Thoracic aorta (tissue), 2 donors: Measurements from ENCODE around the gene LRRC27. TPM values are rescaled to one million over a fixed set of nuclear protein-coding genes. Genes with fewer than 3 reads are reported as not detected.

Source experiments
- ATAC-seq: fragments of 150-250 bp; one replicate; pipeline ENCODE4 v1.8.0; 2017; ENCODE audit warnings: low read depth; ENCODE audit not compliant: insufficient number of reproducible peaks, low FRiP score
- DNase-seq: peaks from one replicate; pipeline ENCODE4 v3.0.0-alpha.2; 2020; ENCODE audit warnings: low spot score
- H3K27ac ChIP-seq, 2 donors: fragments of 200-600 bp; sonication (generic); 1 replicate in 1 of 2; 2 replicates in 1 of 2; pipeline ENCODE4 v1.5.1; 2016; ENCODE audit warnings: mild to moderate bottlenecking in 2 of 2, moderate library complexity in 2 of 2
- H3K27me3 ChIP-seq: fragments of 200-600 bp; sonication (generic); replicated peaks from 2 replicates; pipeline ENCODE4 v1.6.0; 2016; ENCODE audit warnings: mild to moderate bottlenecking; ENCODE audit not compliant: insufficient read depth
- H3K36me3 ChIP-seq: fragments of 200-600 bp; sonication (generic); one replicate; pipeline ENCODE4 v1.5.1; 2016
- H3K4me1 ChIP-seq, 2 donors: fragments of 200-600 bp; sonication (generic); 1 replicate in 1 of 2; 2 replicates in 1 of 2; pipeline versions ENCODE4 v1.5.1 to v1.6.0; 2016; ENCODE audit warnings: low read depth in 2 of 2, mild to moderate bottlenecking in 1 of 2; ENCODE audit not compliant: control insufficient read depth in 1 of 2
- H3K4me3 ChIP-seq: fragments of 200-600 bp; sonication (generic); 2 replicates; pipeline ENCODE4 v1.5.1; 2016; ENCODE audit warnings: mild to moderate bottlenecking
- H3K9me3 ChIP-seq: fragments of 200-600 bp; sonication (generic); 2 replicates; pipeline ENCODE4 v1.5.1; 2016
- CTCF ChIP-seq: fragments of 200-600 bp; sonication (generic); IDR thresholded peaks from one replicate; pipeline ENCODE4 v1.5.1; 2019; ENCODE audit warnings: antibody characterized with exemption
- total RNA-seq, 2 donors: library from RNA; depleted of rRNA; stranded (reverse); fragments of >200 nt; gene quantifications; one replicate each; pipeline versions ENCODE4 v1.1.0 to v1.2.3, GENCODE V29; 2016

The LRRC27 gene
- total RNA-seq, 2 donors from 2014 or later: 3.2 to 8.9 TPM

GRCh38 chr10:132353456-132354355, 21.7 kb downstream of the LRRC27 start:
- ATAC-seq (no peak), DNase-seq (no peak)
- Histone ChIP-seq H3K9me3 (no peaks in the 10 kb centered on the region), H3K27me3 (no peaks in the 10 kb centered on the region), H3K4me1 (no peaks in the 10 kb centered on the region), H3K27ac (no peak overlapping the region), H3K36me3 (no peaks in the 10 kb centered on the region), H3K4me3 (no peak overlapping the region)
- no peak for TF ChIP-seq CTCF

GRCh38 chr10:132354356-132355094, 22.5 kb downstream of the LRRC27 start:
- DNase-seq: no peak
- Histone ChIP-seq H3K27me3 (no peaks in the 10 kb centered on the region), H3K36me3 (no peaks in the 10 kb centered on the region), H3K27ac (no peak overlapping the region), H3K4me3 (no peak overlapping the region), H3K9me3 (no peaks in the 10 kb centered on the region), H3K4me1 (no peaks in the 10 kb centered on the region)
- ATAC-seq: no peak
- TF ChIP-seq CTCF: no peak

GRCh38 chr10:132355297-132355696, 23.3 kb downstream of the LRRC27 start:
- H3K27ac ChIP-seq: no peak overlapping the region
- no peaks in the 10 kb centered on the region for H3K36me3 ChIP-seq
- DNase-seq (no peak), ATAC-seq (no peak)
- H3K4me1 ChIP-seq: no peaks in the 10 kb centered on the region
- H3K4me3 ChIP-seq: no peak overlapping the region
- TF ChIP-seq CTCF: no peak
- H3K27me3 ChIP-seq: no peaks in the 10 kb centered on the region
- H3K9me3 ChIP-seq: no peaks in the 10 kb centered on the region

- Histone ChIP-seq H3K27me3 (no peaks in the 10 kb centered on the region), H3K27ac (no peak overlapping the region), H3K4me3 (no peak overlapping the region), H3K36me3 (no peaks in the 10 kb centered on the region), H3K9me3 (no peaks in the 10 kb centered on the region), H3K4me1 (no peaks in the 10 kb centered on the region)
- TF ChIP-seq CTCF: no peak
- ATAC-seq: no peak
- no peak for DNase-seq
Measured at GRCh38 chr10:132355754-132356153, 23.8 kb downstream of the LRRC27 start.

- ATAC-seq (no peak), DNase-seq (no peak)
- H3K9me3 ChIP-seq: no peaks in the 10 kb centered on the region
- H3K4me3 ChIP-seq: no peak overlapping the region
- no peaks in the 10 kb centered on the region for H3K36me3 ChIP-seq
- no peaks in the 10 kb centered on the region for H3K4me1 ChIP-seq
- H3K27me3 ChIP-seq: no peaks in the 10 kb centered on the region
- no peak overlapping the region for H3K27ac ChIP-seq
- TF ChIP-seq CTCF: no peak
Measured at GRCh38 chr10:132356621-132357195, 24.7 kb downstream of the LRRC27 start.
